Measurements from ENCODE around the gene ATP4A.

Gene ATP4A

DNA sequence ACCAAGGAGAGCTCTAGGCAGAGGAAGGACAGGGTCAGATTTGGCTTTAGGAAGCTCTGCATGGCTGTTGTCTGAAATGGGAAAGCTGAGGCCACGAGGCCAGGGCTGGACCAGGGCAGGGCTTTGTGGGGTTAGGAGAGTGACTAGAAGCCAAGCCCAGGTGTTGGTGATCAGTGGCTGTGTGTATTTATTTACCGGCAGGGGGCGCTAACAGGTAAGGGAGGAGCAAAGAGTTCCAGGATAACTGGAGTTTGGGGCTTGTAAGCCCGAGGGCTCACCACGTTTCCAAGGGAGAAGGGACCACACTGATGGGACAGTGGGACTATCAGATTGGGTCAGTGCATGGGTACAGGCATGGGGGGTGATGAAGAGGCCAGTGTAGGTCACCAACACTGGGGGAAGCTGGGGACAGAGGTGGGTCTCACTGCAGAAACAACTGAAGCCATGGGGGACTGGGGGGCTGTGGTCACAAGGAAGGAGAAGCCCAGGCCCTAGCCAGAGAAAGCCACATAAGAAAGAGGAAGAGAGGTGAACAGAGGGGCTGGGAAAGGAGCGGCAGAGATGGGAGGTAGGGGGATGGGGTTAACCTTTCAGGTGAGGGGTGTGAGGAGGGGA lies 14.2 kb downstream of the ATP4A start:
- peak; percentile 79 for DNase-seq (ENCODE audit: low spot score)

- DNase-seq (ENCODE audit: low spot score): no peak
Observed at GRCh38 chr19:35546532-35546931, 16.9 kb downstream of the ATP4A start.

DNA sequence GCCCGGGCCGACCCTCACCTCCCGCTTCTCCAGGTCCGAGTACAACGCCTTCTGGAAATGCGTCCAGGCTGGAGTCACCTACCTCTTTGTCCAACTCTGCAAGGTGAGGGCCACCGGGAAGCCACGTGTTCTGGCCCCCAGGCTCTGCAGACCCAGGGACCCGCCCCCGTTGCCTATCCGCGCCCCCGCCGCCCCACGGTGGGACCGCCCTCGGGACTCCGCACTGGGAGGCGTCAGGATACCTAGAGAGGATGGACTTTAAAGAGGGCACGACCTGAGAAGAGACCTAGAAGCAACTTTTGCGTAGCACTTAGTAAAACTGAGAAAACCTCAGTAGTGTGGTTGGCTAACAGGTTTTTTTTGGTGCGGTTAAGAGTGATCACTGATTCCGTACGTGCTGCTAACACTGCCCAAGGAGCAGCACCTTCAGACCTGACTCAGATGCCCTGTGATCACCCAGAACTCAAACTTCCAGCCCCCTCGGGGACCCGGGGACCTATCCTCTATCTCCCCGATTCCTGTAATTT lies 17.5 kb downstream of the ATP4A start:
- DNase-seq (ENCODE audit: low spot score): peak; percentile 70

- DNase-seq (ENCODE audit: low spot score): peak; percentile 100
Observed at GRCh38 chr19:35545001-35545854, 18.2 kb downstream of the ATP4A start, which contains the start of gene TMEM147. TMEM147 (plus strand) TSS chr19:35545626; CDS start chr19:35545740, 114 bp downstream.

- DNase-seq (ENCODE audit: low spot score): no peak
Observed at GRCh38 chr19:35544110-35544802, 19.2 kb downstream of the ATP4A start.

GRCh38 chr19:35543280-35544109 lies 20.0 kb downstream of the ATP4A start:
- no peak for DNase-seq (ENCODE audit: low spot score)

DNA sequence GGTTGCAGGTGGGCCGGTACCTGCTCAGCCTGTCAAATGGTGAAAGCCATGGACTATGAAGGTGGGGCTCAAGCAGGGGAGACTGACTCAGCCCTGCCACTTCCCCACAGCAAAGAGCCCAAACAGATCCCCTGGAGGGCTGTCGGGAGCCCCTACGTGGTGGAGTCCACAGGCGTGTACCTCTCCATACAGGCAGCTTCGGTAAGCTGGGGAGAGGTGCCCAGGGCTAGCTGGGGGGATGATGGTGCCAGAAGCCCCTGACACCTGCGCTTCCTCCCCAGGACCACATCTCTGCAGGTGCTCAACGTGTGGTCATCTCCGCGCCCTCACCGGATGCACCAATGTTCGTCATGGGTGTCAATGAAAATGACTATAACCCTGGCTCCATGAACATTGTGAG lies 21.2 kb downstream of the ATP4A start:
- no peak for DNase-seq (ENCODE audit: low spot score)

DNA sequence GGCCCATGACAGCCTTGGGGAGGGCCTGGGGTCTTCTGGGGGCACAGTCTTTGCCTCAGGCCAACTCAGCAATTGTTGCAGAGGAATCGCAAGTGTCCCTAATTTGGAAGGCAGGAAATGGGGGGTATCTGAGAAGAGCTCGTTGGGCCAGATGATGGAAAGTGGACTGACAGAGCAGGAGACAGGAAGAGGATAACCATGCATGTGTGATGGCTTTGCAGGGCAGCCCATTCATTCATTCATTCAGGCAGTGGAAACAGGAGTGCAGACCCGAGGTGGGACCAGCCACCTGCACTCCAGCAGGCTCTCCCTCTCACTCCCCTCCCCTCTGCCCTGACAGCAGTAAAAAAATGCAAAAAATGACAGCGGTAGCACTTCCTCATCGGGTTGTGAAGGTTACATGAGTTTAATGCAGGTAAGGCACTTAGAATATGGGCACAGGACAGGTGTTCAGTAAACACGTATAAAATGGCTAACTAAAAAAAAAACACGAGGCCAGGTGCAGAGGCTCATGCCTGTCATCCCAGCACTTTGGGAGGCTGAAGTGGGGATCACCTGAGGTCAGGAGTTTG lies 23.0 kb downstream of the ATP4A start:
- no peak for DNase-seq (ENCODE audit: low spot score)

DNA sequence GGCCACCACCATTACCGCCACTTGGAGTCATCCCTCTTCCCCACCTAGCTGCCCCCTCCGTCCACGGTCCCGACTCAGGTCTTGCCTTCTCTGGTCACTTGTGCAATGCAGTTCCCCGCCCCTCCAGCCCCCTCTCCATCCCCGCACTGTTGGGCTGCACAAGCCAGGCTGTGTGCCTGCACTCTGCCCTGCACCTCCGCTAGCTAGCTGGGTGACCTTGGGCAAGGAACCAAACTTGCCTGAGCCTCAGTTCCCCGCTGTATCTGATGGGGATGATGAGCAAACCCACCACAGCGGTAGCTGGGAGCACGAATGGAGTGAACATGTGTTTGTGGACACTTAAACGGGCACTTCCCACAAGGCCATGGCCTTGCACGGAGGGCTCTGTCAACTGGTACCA lies 23.6 kb downstream of the ATP4A start:
- no peak for DNase-seq (ENCODE audit: low spot score)

GRCh38 chr19:35539314-35539713 lies 24.1 kb downstream of the ATP4A start:
- no peak for DNase-seq (ENCODE audit: low spot score)

- no peak for DNase-seq (ENCODE audit: low spot score)
Observed at GRCh38 chr19:35534803-35535480, 28.5 kb downstream of the ATP4A start.

DNA sequence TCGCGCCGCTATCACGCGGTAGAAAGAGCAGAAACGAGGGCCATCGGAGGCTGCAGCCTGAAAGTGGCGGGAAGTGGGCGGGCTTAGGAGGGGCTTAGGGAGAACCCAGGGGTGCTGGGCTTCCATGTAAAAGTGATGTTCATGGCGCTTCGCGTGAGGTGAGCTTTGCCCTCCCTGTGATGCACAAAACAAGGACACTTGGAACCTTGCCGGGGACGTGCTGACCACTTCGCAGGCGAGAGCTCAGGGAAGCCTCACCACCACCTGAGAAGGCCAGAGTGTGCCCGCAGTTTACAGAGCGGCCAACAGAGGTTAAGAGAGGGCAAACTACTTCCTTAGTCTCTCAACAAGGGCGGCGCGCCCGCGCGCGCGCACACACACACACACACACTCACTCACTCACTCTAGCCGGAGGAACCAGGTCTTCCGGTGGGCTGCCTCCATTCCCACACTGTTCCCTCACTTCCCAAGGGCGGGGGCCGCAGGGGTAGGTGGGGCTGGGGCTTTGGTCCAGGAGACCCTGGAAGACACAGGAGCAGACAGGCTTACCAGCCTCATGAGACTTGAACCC lies 29.6 kb downstream of the ATP4A start:
- DNase-seq (ENCODE audit: low spot score): peak; percentile 58

GRCh38 chr19:35533201-35533821 lies 30.1 kb downstream of the ATP4A start, which contains the start of gene GAPDHS:
GAPDHS (plus strand) TSS chr19:35533456; CDS start chr19:35533528, 72 bp downstream.
- DNase-seq (ENCODE audit: low spot score): no peak

DNA sequence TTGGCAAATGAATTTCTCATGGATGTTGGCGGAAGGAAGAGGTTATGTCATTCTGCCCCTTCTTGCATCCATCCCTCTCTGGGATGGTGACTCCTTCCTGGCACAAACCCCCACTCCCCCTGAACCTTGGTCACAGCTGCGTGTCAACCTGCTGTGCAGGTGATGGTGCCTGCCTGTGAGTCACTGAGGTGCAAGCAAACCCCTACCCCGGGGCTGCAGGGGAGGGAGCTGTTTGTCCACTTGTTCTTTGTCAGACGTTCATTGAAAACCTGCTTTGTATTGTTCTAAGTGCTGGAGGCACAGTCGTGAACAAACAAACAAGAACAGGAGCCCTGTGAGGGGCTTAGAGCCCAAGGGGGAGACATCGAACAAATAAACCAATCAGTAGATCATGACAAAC lies 32.2 kb downstream of the ATP4A start:
- DNase-seq (ENCODE audit: low spot score): no peak

DNA sequence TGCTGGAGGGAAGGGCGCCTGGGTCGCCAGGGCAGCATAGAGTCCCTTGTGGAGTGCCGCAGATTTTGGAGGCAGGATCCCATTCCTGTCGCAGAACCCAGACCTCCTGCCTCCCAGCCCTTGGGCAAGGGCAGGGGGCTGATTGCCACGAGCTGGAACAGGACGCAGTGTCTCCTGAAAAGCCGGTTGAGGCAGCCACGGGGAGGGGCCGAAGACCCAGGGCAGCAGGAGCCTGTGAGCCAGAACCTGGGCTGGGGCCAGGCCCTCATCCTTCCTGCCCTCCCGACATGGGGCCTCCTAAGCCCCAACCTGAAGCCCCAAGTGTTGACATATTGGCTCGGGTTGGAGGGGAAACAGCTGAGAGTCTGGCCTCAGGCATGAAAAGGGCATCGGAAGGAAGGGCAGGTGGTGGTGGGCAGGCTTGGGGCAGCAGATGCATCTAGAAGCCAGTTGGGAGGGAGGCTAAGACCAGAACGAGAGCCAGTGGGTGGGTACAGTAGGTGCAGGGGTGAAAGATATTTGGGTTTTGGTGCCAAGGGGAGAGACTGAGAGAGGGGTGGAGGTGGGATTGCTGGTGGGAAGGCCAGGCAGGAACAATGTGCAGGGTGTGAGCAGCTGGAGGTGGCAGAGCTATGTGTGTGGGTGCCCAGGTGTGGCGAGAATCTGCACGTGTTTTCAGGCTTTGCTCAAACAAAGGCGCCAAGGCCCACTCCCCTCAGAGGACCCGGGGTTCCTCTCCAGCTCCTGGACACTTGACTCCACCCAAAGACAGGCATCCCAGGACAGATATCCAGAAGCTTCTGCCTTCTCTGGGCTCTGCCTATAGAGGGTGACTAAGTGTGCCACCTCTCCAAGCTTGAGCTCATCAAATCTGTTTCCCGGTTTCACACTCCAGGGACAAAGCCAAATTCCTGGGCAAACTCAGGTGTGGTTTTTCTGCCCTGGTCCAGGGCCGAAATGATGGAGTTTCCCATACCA lies 33.9 kb downstream of the ATP4A start:
- no peak for DNase-seq (ENCODE audit: low spot score)

- DNase-seq (ENCODE audit: low spot score): no peak
Observed at GRCh38 chr19:35528218-35529038, 35.0 kb downstream of the ATP4A start, which contains the start of gene SBSN. SBSN (minus strand) TSS chr19:35528311; CDS start chr19:35528281, 30 bp downstream.

GRCh38 chr19:35525873-35526272 lies 37.6 kb downstream of the ATP4A start:
- no peak for DNase-seq (ENCODE audit: low spot score)

All from iPS-NIHi11 (cell line).